CD4-positive, alpha-beta T cell treated with Interleukin-4 for 1 hour (primary cell): ENCODE data around the gene SMG5.
"Not testable (repeated sequence)": the region's sequence is repeated elsewhere in the genome, so short reads cannot be mapped to it uniquely, and the experiment has no call there.

Experiments
- DNase-seq, 2 donors: peaks; one replicate each; pipeline ENCODE4 v3.0.0-alpha.2; 2020 to 2022

The SMG5 gene

GRCh38 chr1:156244712-156245111 is 37.9 kb downstream of the SMG5 start:
- DNase-seq: no peak

GRCh38 chr1:156244126-156244525 is 38.5 kb downstream of the SMG5 start:
- no peak for DNase-seq

- no peak for DNase-seq
Measured at GRCh38 chr1:156242738-156243137, 39.9 kb downstream of the SMG5 start.

DNA sequence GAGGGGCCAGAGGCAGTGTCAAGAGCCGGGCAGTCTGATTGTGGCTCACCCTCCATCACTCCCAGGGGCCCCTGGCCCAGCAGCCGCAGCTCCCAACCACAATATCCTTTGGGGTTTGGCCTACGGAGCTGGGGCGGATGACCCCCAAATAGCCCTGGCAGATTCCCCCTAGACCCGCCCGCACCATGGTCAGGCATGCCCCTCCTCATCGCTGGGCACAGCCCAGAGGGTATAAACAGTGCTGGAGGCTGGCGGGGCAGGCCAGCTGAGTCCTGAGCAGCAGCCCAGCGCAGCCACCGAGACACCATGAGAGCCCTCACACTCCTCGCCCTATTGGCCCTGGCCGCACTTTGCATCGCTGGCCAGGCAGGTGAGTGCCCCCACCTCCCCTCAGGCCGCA is 40.7 kb downstream of the SMG5 start, which contains the start of gene BGLAP:
TSS of gene BGLAP (plus strand) at position 259 of the 400 bp plus-strand sequence. CDS start at position 307, 48 bp downstream.
- no peak for DNase-seq

DNA sequence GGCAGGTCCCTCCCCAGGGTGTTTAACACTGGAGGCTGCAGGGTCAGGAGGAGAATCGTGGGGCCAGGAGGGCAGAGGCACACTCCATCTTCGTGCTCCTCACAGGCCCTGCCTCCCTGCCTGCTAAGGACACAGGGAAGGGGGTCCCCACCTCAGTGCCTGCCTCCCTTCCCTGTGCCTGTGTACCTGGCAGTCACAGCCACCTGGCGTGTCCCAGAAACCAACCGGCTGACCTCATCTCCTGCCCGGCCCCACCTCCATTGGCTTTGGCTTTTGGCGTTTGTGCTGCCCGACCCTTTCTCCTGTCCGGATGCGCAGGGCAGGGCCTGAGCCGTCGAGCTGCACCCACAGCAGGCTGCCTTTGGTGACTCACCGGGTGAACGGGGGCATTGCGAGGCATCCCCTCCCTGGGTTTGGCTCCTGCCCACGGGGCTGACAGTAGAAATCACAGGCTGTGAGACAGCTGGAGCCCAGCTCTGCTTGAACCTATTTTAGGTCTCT is 41.3 kb downstream of the SMG5 start:
- DNase-seq: no peak

DNA sequence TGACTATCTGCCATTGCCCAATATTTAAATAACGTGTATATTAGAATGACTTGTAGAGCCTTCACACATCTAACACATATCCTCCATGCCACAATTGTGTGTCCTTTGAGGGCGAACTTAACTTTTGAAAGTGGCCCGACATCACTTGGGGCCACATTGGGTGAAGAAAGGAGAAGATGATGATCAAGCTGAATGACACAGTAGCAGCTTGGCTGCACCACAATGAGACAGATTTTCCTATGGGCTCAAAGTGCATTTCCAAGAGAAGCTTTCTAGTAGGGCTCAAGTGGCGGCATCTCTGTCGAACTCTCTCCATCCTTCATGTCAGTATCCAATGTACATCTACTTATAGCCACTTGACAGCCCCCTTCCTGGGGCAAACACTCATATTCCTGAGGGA is 44.4 kb downstream of the SMG5 start:
- DNase-seq: no peak

GRCh38 chr1:156236164-156236563 is 46.5 kb downstream of the SMG5 start:
- DNase-seq: no peak

- no peak for DNase-seq
Measured at GRCh38 chr1:156233426-156234127, 49.0 kb downstream of the SMG5 start.

DNA sequence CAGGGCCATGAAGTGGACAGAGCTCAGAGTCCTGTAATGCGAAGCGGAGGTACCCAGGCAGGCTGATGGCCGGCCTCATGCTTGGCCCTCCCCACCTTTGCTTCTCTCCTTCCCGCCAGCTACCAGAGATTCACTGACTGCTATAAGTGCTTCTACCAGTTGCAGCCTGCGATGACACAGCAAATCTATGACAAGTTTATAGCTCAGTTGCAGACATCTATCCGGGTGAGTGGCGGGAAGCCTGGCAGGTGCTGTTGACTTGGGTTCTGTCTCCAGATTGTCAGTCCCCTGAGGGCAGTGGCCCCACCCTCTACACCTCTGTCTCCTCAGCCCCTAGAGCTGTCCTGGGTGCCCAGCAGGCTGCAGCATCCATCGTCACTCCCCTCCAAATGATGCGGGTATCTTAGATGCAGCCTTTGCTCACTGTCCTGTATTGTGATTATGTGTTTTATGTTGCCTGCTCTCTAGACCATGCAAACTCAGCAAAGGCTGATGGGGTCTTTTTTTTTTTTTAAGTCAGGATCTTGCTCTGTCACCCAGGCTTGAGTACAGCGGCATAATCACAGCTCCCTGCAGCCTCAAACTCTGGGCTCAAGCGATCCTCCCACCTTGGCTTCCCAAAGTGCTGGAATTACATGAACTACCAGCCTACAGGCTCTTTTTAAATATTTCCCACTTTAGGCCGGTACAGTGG is 50.3 kb downstream of the SMG5 start:
- DNase-seq: no peak

GRCh38 chr1:156230473-156230837 is 52.2 kb downstream of the SMG5 start:
- DNase-seq: no peak

- DNase-seq: no peak
Measured at GRCh38 chr1:156229809-156230472, 52.7 kb downstream of the SMG5 start.

GRCh38 chr1:156228501-156228900 is 54.1 kb downstream of the SMG5 start:
- no peak for DNase-seq

- no peak for DNase-seq
Measured at GRCh38 chr1:156226782-156227181, 55.8 kb downstream of the SMG5 start.

GRCh38 chr1:156226116-156226538 is 56.5 kb downstream of the SMG5 start:
- DNase-seq: no peak

- DNase-seq: no peak
Measured at GRCh38 chr1:156225677-156226014, 57.0 kb downstream of the SMG5 start.

- no peak for DNase-seq
Measured at GRCh38 chr1:156221986-156222692, 60.5 kb downstream of the SMG5 start.

DNA sequence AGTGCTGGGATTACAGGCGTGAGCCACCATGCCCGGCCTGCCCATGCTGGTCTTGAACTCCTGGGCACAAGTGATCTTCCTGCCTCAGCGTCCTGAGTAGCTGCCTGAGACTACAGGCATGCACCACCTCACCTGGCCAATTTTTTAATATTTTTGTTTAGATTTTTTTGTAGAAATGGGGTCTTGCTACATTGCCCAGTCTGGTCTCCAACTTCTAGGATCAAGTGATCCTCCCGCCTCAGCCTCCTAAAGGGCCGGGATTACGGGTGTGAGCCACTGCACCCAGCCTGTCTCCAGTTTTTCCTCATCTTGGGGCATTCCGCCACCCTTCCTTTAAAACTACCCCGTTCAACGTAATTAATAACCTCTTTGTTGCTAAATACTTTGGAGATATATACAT is 62.4 kb downstream of the SMG5 start:
- no peak for DNase-seq

DNA sequence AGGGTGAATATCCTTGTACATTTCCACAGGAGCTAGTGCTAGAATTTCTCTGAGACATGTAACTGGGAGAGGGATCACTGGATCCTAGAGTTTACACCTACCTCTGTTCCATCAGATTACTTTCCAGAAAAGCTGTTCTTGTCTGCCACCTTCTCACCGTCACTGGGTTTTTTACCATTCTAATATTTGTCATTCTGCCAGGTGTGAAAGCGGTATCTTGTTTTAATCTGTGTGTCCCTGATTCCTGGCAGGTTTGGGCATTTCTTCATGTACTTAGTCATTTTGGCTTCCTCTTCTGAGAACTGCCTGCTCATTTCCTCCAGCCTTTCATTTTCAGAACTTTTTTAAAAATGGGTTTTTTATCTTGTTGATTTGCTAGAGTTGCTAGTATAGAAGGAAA is 64.8 kb downstream of the SMG5 start:
- DNase-seq: peak in 1 of 2 donors; percentile 70

DNA sequence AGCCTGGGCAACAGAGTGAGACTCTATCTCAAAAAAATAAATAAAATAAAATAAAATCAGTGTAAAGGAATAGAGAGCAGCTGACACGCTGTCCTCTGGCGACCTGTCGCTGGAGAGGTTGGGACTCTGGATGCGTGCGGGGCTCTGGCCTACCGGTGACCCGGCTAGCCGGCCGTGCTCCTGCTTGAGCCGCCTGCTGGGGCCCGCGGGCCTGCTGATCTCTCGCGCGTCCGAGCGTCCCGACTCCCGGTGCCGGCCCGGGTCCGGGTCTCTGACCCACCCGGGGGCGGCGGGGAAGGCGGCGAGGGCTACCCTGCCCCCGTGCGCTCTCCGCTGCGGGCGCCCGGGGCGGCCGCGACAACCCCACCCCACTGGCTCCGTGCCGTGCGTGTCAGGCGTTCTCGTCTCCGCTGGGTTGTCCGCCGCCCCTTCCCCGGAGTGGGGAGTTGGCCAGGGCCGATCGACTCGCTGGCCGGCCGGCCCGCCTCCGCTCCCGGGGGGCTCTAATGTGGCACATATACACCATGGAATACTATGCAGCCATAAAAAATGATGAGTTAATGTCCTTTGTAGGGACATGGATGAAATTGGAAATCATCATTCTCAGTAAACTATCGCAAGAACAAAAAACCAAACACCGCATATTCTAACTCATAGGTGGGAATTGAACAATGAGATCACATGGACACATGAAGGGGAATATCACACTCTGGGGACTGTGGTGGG is 66.1 kb downstream of the SMG5 start:
- not testable (repeated sequence) for DNase-seq

GRCh38 chr1:156214024-156214748 is 68.4 kb downstream of the SMG5 start:
- no peak for DNase-seq

GRCh38 chr1:156213644-156213966 is 69.0 kb downstream of the SMG5 start:
- DNase-seq: no peak
